Breast epithelium (tissue), 3 donors: ENCODE results near the gene AKR1C2.

Experiments
- CTCF ChIP-seq, 3 donors: fragments of 450-650 bp; IDR thresholded peaks; one replicate each; pipeline ENCODE4 v1.5.1; 2016 to 2017; ENCODE audit warnings: antibody characterized with exemption in 3 of 3, mild to moderate bottlenecking in 3 of 3, moderate library complexity in 3 of 3
- POLR2AphosphoS5 ChIP-seq, 3 donors: sonication (generic); formaldehyde crosslinking; IDR thresholded peaks; one replicate each; pipeline ENCODE4 v1.6.1; 2017; ENCODE audit warnings: antibody characterized with exemption in 3 of 3

DNA sequence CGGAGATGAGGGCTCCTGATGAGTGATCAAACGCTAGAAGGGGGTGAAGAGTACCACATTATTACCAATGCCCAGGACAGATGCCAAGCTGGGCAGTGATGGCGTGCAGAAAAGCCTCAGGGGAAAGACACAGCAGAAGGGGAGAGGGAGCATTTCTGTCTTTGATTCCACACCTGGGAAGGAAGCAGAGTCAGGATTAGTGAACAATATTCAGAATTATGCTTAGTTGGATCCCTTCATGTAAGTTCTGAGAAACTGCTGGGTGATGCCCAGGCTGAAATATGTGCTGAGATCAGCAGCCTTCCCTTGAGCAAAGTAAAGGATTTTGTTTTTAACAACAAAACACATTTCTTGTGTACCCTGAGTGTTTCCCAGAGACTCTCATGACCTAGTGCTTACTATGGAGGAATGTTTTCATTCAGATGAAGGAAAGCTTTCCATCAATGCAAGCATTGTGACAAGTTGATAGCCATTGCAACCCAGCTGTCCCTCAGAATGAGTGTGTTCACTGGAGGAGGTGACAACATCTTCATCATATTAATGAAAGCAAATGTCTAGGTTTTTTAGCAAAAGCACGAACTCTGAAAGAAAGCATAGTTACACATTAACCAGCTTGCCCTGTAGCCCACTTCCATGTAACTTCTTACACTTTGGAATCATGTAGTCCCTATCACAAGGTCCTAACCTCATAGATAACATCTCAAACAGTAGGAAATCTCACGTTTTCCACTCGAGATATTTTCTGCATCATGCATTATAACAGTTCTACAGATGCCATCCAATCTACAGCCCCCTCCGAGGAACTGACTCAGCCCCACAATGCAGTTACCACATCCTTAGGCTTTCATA is 64.2 kb downstream of the AKR1C2 start:
- TF ChIP-seq CTCF (IDR thresholded peaks at IDR 0.05) (no peak), POLR2AphosphoS5 (IDR thresholded peaks at IDR 0.05) (no peak)
